ENCODE data around the gene SPTBN2.

The SPTBN2 gene

GRCh38 chr11:66688561-66689534 is 40.2 kb downstream of the SPTBN2 start:
- Histone ChIP-seq H3K27ac (peak overlapping the region in 2 of 21 experiments; percentile 20 to 70), H3K4me3 (no peak overlapping the region)

GRCh38 chr11:66687831-66688281 is 41.2 kb downstream of the SPTBN2 start:
- Histone ChIP-seq H3K4me3 (no peak overlapping the region), H3K27ac (peak overlapping the region in 13 of 21 experiments; percentile 20 to 87 (median 70))

GRCh38 chr11:66686801-66687750 is 41.9 kb downstream of the SPTBN2 start:
- peak overlapping the region in 18 of 21 experiments; percentile 29 to 87 (median 70) for H3K27ac ChIP-seq
- no peak overlapping the region for H3K4me3 ChIP-seq

- Histone ChIP-seq H3K4me3 (peak overlapping the region in 1 of 7 experiments; percentile 1), H3K27ac (peak overlapping the region in 20 of 21 experiments; percentile 18 to 87 (median 70))
These were observed 42.8 kb downstream of the SPTBN2 start for GRCh38 chr11:66686100-66686785.

GRCh38 chr11:66685276-66686099 is 43.5 kb downstream of the SPTBN2 start:
- Histone ChIP-seq H3K4me3 (peak overlapping the region in 1 of 7 experiments; percentile 1), H3K27ac (peak overlapping the region in 20 of 21 experiments; percentile 18 to 87 (median 70))

- H3K27ac ChIP-seq: peak overlapping the region in 5 of 21 experiments; percentile 70 to 87 (median 79)
- H3K4me3 ChIP-seq: no peak overlapping the region
These were observed 44.4 kb downstream of the SPTBN2 start for GRCh38 chr11:66684635-66685034.

GRCh38 chr11:66683877-66684276 is 45.1 kb downstream of the SPTBN2 start:
- Histone ChIP-seq H3K4me3 (no peak overlapping the region), H3K27ac (no peak overlapping the region)

- Histone ChIP-seq H3K4me3 (no peak overlapping the region), H3K27ac (no peak overlapping the region)
These were observed 47.9 kb downstream of the SPTBN2 start for GRCh38 chr11:66680966-66681645.

- H3K27ac ChIP-seq: peak within 1 kb of the TSS; percentile 54 to 98 (median 93)
These were observed 51.2 kb downstream of the SPTBN2 start, which contains the start of gene RBM4B for GRCh38 chr11:66677599-66678375. Gene RBM4B, minus strand, starts transcription at chr11:66677887. Its CDS starts 808 bp downstream, at chr11:66677079.

GRCh38 chr11:66676931-66677598 is 52.0 kb downstream of the SPTBN2 start:
- peak overlapping the region; percentile 48 to 77 (median 67) for H3K4me3 ChIP-seq
- H3K27ac ChIP-seq: peak overlapping the region; percentile 54 to 98 (median 93)

More at GRCh38 chr11:66677599-66678375, 51.2 kb downstream of the SPTBN2 start, which contains the start of gene RBM4B:
- H3K4me3 ChIP-seq: peak within 1 kb of the TSS; percentile 48 to 77 (median 67)

- Histone ChIP-seq H3K27ac (peak overlapping the region in 3 of 21 experiments; percentile 86 to 96 (median 93)), H3K4me3 (peak overlapping the region in 5 of 7 experiments; percentile 48 to 77 (median 69))
These were observed 52.6 kb downstream of the SPTBN2 start for GRCh38 chr11:66676282-66676919.

GRCh38 chr11:66674964-66675602 is 53.9 kb downstream of the SPTBN2 start:
- Histone ChIP-seq H3K4me3 (no peak overlapping the region), H3K27ac (no peak overlapping the region)

- Histone ChIP-seq H3K27ac (no peak overlapping the region), H3K4me3 (no peak overlapping the region)
These were observed 58.2 kb downstream of the SPTBN2 start for GRCh38 chr11:66670816-66671215.

GRCh38 chr11:66665369-66665768 is 63.6 kb downstream of the SPTBN2 start:
- no peak overlapping the region for H3K27ac ChIP-seq

GRCh38 chr11:66663741-66664296 is 65.2 kb downstream of the SPTBN2 start:
- H3K27ac ChIP-seq: no peak overlapping the region
- H3K4me3 ChIP-seq: no peak overlapping the region

More at GRCh38 chr11:66665369-66665768, 63.6 kb downstream of the SPTBN2 start:
- H3K4me3 ChIP-seq: no peak overlapping the region

All from skin epidermis (tissue), 12 donors.